PC-9 (cell line): ENCODE data around the gene TBC1D16. TPM values are rescaled to one million over a fixed set of nuclear protein-coding genes. Genes with fewer than 3 reads are reported as not detected.

Experiments used
- BruUV-seq: library from RNA; stranded (reverse); fragments of 400-500 nt; replicated peaks from 2 replicates; lab custom pipeline; 2021; lab: Mats Ljungman, UMichigan
- CTCF ChIA-PET: fragments of 300-600 bp; sonication (Branson Sonifier 250); formaldehyde crosslinking; loops from one replicate; lab custom pipeline; 2022; ENCODE audit warnings: antibody characterized with exemption; lab: Charles Lee
- POLR2A ChIA-PET: fragments of 300-600 bp; sonication (Branson Sonifier 250); formaldehyde crosslinking; loops from one replicate; lab custom pipeline; 2022; ENCODE audit warnings: antibody characterized with exemption; ENCODE audit not compliant: unreplicated experiment; lab: Charles Lee
- DNase-seq, 2 experiments: peaks; one replicate each; pipeline versions ENCODE4 v3.0.0 to v3.0.0-alpha.2; 2015 to 2022; ENCODE audit warnings: mixed read lengths in 1 of 2
- H2AFZ ChIP-seq: fragments of 200-600 bp; sonication (generic); 2 replicates; pipeline ENCODE4 v1.8.1; 2017; ENCODE audit warnings: antibody characterized with exemption
- H3F3A ChIP-seq: fragments of 200-600 bp; sonication (generic); 2 replicates; pipeline ENCODE4 v1.8.1; 2017; ENCODE audit warnings: antibody characterized with exemption, mild to moderate bottlenecking, low read depth; ENCODE audit not compliant: insufficient read depth
- H3K27ac ChIP-seq: fragments of 200-600 bp; sonication (generic); 2 replicates; pipeline ENCODE4 v1.6.1; 2016; ENCODE audit warnings: mixed run types
- H3K27me3 ChIP-seq: fragments of 200-600 bp; sonication (generic); 2 replicates; pipeline ENCODE4 v1.6.1; 2016; ENCODE audit warnings: low read depth, mixed run types; ENCODE audit not compliant: insufficient read depth
- H3K36me3 ChIP-seq: fragments of 200-600 bp; sonication (generic); 2 replicates; pipeline ENCODE4 v1.6.1; 2016; ENCODE audit warnings: low read depth, mixed run types
- H3K4me1 ChIP-seq: fragments of 200-600 bp; sonication (generic); replicated peaks from 2 replicates; pipeline ENCODE4 v1.6.1; 2016; ENCODE audit warnings: mixed run types; ENCODE audit not compliant: insufficient read depth
- H3K4me2 ChIP-seq: fragments of 200-600 bp; sonication (generic); 2 replicates; pipeline ENCODE4 v1.6.1; 2017; ENCODE audit warnings: mixed run types
- H3K4me3 ChIP-seq: fragments of 200-600 bp; sonication (generic); 2 replicates; pipeline ENCODE4 v1.6.1; 2016; ENCODE audit warnings: mixed run types
- H3K79me2 ChIP-seq: fragments of 200-600 bp; sonication (generic); 2 replicates; pipeline ENCODE4 v1.6.1; 2017; ENCODE audit warnings: low read depth, mixed run types
- H3K9me2 ChIP-seq: fragments of 200-600 bp; sonication (generic); 2 replicates; pipeline ENCODE4 v1.8.1; 2017; ENCODE audit warnings: mild to moderate bottlenecking; ENCODE audit not compliant: insufficient read depth
- H3K9me3 ChIP-seq: fragments of 200-600 bp; sonication (generic); 2 replicates; pipeline ENCODE4 v1.8.1; 2016; ENCODE audit warnings: low read depth; ENCODE audit not compliant: insufficient read depth
- H4K20me1 ChIP-seq: fragments of 200-600 bp; sonication (generic); 2 replicates; pipeline ENCODE4 v1.8.1; 2017; ENCODE audit not compliant: insufficient read depth
- EZH2 ChIP-seq: fragments of 200-600 bp; sonication (generic); IDR thresholded peaks from 2 replicates; pipeline ENCODE4 v1.8.0; 2017; ENCODE audit warnings: antibody characterized with exemption, low read depth
- intact Hi-C: fragments of 100-400 bp; cut with micrococcal nuclease; formaldehyde crosslinking; loops from one replicate; pipeline ENCODE4 v1.10.0; 2022; ENCODE audit not compliant: unreplicated experiment
- total RNA-seq: library from RNA; stranded (reverse); gene quantifications from 2 replicates; pipeline ENCODE4 v1.2.3, GENCODE V29; 2021
- TF ChIP-seq, protein P1 (sequence below): fragments of 200-600 bp; sonication (generic); conservative IDR thresholded peaks from 2 replicates; pipeline ENCODE4 v1.6.1; 2017; ENCODE audit warnings: mixed run types, antibody characterized with exemption, mild to moderate bottlenecking, moderate library complexity

Gene TBC1D16
- total RNA-seq, 1 experiment from 2014 or later, result 41.7 TPM

- H2AFZ ChIP-seq, result no peak overlapping the region
- H3K79me2 ChIP-seq, result no peaks in the 10 kb centered on the region
- no peaks in the 10 kb centered on the region for H3K9me3 ChIP-seq
- H3K27ac ChIP-seq, result no peak overlapping the region
- H3F3A ChIP-seq, result no peaks in the 10 kb centered on the region
- ChIA-PET POLR2A (no interaction called here), CTCF (no interaction called here)
- no peaks in the 10 kb centered on the region for H3K4me1 ChIP-seq
- H3K36me3 ChIP-seq, result no peaks in the 10 kb centered on the region
- no TSS peak for BruUV-seq
- DNase-seq, result no peak
- no peaks in the 10 kb centered on the region for H4K20me1 ChIP-seq
- no peak overlapping the region for H3K4me2 ChIP-seq
- no peaks in the 10 kb centered on the region for H3K9me2 ChIP-seq
- intact Hi-C loops, result no loop called here
- no peak overlapping the region for H3K4me3 ChIP-seq
- no peaks in the 10 kb centered on the region for H3K27me3 ChIP-seq
- no peak for TF ChIP-seq EZH2
- TF ChIP-seq, protein P1, sequence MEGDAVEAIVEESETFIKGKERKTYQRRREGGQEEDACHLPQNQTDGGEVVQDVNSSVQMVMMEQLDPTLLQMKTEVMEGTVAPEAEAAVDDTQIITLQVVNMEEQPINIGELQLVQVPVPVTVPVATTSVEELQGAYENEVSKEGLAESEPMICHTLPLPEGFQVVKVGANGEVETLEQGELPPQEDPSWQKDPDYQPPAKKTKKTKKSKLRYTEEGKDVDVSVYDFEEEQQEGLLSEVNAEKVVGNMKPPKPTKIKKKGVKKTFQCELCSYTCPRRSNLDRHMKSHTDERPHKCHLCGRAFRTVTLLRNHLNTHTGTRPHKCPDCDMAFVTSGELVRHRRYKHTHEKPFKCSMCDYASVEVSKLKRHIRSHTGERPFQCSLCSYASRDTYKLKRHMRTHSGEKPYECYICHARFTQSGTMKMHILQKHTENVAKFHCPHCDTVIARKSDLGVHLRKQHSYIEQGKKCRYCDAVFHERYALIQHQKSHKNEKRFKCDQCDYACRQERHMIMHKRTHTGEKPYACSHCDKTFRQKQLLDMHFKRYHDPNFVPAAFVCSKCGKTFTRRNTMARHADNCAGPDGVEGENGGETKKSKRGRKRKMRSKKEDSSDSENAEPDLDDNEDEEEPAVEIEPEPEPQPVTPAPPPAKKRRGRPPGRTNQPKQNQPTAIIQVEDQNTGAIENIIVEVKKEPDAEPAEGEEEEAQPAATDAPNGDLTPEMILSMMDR, result no peak
These were observed 80.5 kb downstream of the TBC1D16 start for GRCh38 chr17:79955167-79955549.

GRCh38 chr17:79954281-79955166 is 81.1 kb downstream of the TBC1D16 start:
- DNase-seq, result no peak
- H3K4me1 ChIP-seq, result no peaks in the 10 kb centered on the region
- no peaks in the 10 kb centered on the region for H3K27me3 ChIP-seq
- H3K4me2 ChIP-seq, result no peak overlapping the region
- no peaks in the 10 kb centered on the region for H3K79me2 ChIP-seq
- H3K36me3 ChIP-seq, result no peaks in the 10 kb centered on the region
- no peak overlapping the region for H3K4me3 ChIP-seq
- intact Hi-C loops, result no loop called here
- H3F3A ChIP-seq, result no peaks in the 10 kb centered on the region
- POLR2A ChIA-PET, result interaction anchor here (0.7 kb wide), 1 partner anchor 440 kb away, joined by 3 read pairs; no protein-coding TSS in a partner anchor
- no peak for TF ChIP-seq EZH2
- TF ChIP-seq, protein P1, result no peak
- H3K27ac ChIP-seq, result no peak overlapping the region
- no peaks in the 10 kb centered on the region for H3K9me2 ChIP-seq
- H2AFZ ChIP-seq, result no peak overlapping the region
- CTCF ChIA-PET, result no interaction called here
- no TSS peak for BruUV-seq
- no peaks in the 10 kb centered on the region for H3K9me3 ChIP-seq
- H4K20me1 ChIP-seq, result no peaks in the 10 kb centered on the region

- Histone ChIP-seq H2AFZ (no peak overlapping the region), H3K4me1 (no peaks in the 10 kb centered on the region), H3K4me2 (no peak overlapping the region), H3K27me3 (no peaks in the 10 kb centered on the region), H3K4me3 (no peak overlapping the region), H3K79me2 (no peaks in the 10 kb centered on the region), H3K27ac (no peak overlapping the region), H3K36me3 (no peaks in the 10 kb centered on the region), H3K9me3 (no peaks in the 10 kb centered on the region), H3K9me2 (no peaks in the 10 kb centered on the region), H4K20me1 (no peaks in the 10 kb centered on the region), H3F3A (no peaks in the 10 kb centered on the region)
- ChIA-PET POLR2A (interaction anchor here (0.8 kb wide), 1 partner anchor 678 kb away, joined by 3 read pairs; no protein-coding TSS in a partner anchor), CTCF (no interaction called here)
- no peak for DNase-seq
- intact Hi-C loops, result no loop called here
- BruUV-seq, result no TSS peak
- TF ChIP-seq, protein P1, result no peak
- TF ChIP-seq EZH2, result no peak
These were observed 82.3 kb downstream of the TBC1D16 start for GRCh38 chr17:79953335-79953734.
